ENCODE data around the gene COL6A2.

The COL6A2 gene

DNA sequence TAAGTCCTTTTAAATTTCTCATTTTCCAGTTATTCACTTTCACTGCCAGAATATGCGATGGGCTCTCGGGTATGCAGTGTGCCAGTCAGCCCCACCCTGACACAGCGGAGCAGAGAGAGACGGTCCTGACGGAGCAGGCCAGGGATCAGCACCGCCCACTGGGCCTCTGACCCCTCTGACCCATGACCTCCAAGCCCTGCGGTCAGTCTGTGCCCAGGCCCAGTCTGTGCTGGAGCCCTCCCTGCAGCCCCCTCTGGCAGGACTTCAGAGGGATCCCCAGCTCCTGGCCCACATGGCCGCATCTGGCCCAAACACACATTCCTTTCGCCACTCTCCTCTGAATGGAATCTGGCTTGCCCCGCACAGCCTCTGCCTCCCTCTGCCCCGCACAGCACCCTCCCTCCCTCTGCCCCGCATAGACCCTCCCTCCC is 43.4 kb upstream of the COL6A2 start:
- TF ChIP-seq, protein P1, sequence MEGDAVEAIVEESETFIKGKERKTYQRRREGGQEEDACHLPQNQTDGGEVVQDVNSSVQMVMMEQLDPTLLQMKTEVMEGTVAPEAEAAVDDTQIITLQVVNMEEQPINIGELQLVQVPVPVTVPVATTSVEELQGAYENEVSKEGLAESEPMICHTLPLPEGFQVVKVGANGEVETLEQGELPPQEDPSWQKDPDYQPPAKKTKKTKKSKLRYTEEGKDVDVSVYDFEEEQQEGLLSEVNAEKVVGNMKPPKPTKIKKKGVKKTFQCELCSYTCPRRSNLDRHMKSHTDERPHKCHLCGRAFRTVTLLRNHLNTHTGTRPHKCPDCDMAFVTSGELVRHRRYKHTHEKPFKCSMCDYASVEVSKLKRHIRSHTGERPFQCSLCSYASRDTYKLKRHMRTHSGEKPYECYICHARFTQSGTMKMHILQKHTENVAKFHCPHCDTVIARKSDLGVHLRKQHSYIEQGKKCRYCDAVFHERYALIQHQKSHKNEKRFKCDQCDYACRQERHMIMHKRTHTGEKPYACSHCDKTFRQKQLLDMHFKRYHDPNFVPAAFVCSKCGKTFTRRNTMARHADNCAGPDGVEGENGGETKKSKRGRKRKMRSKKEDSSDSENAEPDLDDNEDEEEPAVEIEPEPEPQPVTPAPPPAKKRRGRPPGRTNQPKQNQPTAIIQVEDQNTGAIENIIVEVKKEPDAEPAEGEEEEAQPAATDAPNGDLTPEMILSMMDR (IDR thresholded peaks at IDR 0.05; ENCODE audit: poor library complexity, severe bottlenecking) = no peak
- no peak overlapping the region for H3K27ac ChIP-seq (ENCODE audit: poor library complexity, severe bottlenecking)
- H3K27me3 ChIP-seq (ENCODE audit: insufficient read depth, poor library complexity, severe bottlenecking) = no peaks in the 10 kb centered on the region
- DNase-seq (ENCODE audit: low spot score) (no peak), ATAC-seq (ENCODE audit: low read depth) (no peak)
- peaks cover 15% of the 10 kb centered on the region for H3K4me1 ChIP-seq (ENCODE audit: insufficient read depth, poor library complexity, severe bottlenecking)
- no peaks in the 10 kb centered on the region for H3K36me3 ChIP-seq (ENCODE audit: low read depth)
- no peaks in the 10 kb centered on the region for H3K9me3 ChIP-seq (ENCODE audit: severe bottlenecking)
- no peak overlapping the region for H3K4me3 ChIP-seq (ENCODE audit: severe bottlenecking)

DNA sequence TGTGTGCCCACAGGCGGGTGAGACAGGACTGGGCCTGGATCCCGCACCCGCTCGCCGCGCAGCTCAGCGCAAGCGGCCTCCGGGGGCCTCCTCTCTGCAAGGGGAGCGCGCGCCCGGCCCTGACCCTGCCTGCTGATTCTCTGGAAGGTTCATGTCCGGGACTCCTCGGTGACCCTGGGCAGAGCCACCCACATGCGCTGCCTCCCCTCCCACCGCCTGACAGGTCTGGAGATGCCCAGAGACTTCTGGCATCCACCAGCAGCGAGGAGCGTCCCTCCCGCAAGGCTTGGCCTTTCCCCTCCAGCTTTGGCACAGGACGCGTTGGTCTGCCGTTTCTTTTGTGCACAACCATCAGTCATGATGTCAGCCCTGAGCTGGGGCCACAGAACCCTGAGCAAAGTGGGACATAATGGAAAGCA is 42.0 kb upstream of the COL6A2 start:
- TF ChIP-seq, protein P1 (IDR thresholded peaks at IDR 0.05; ENCODE audit: poor library complexity, severe bottlenecking) = no peak
- no peaks in the 10 kb centered on the region for H3K9me3 ChIP-seq (ENCODE audit: severe bottlenecking)

DNA sequence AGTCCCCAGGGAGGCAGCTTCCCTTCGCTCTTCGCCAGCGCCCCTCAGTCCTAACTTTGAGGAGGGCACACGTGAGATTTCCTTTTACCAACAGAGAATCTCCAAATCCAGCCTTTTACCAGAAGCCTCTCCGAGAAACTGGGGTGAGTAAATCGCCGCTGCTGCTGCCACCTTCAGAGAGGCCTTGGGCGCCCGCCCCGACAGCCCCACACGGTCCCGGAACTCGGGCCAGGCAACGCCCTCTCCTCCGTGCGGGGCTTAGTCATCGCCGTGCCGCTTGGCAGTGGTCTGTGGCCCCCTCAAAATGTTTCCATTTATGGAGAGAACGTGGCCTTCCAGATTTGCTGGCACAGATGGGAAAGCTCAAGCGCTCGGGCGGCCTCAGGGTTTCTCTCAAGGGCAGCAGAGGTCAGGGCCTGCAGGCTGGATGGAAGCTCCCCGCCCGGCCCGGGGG is 41.4 kb upstream of the COL6A2 start:
- no peak for DNase-seq (ENCODE audit: low spot score)
- H3K36me3 ChIP-seq (ENCODE audit: low read depth) = no peaks in the 10 kb centered on the region
- H3K4me3 ChIP-seq (ENCODE audit: severe bottlenecking) = no peak overlapping the region
- TF ChIP-seq, protein P1 (IDR thresholded peaks at IDR 0.05; ENCODE audit: poor library complexity, severe bottlenecking) = no peak
- H3K4me1 ChIP-seq (ENCODE audit: insufficient read depth, poor library complexity, severe bottlenecking) = peaks cover 9% of the 10 kb centered on the region
- no peak for ATAC-seq (ENCODE audit: low read depth)
- H3K27ac ChIP-seq (ENCODE audit: poor library complexity, severe bottlenecking) = no peak overlapping the region
- no peaks in the 10 kb centered on the region for H3K27me3 ChIP-seq (ENCODE audit: insufficient read depth, poor library complexity, severe bottlenecking)
- H3K9me3 ChIP-seq (ENCODE audit: severe bottlenecking) = no peaks in the 10 kb centered on the region

More for the DNA sequence above, 42.0 kb upstream of the COL6A2 start:
- Histone ChIP-seq H3K36me3 (ENCODE audit: low read depth) (no peaks in the 10 kb centered on the region), H3K4me3 (ENCODE audit: severe bottlenecking) (no peak overlapping the region), H3K4me1 (ENCODE audit: insufficient read depth, poor library complexity, severe bottlenecking) (peaks cover 9% of the 10 kb centered on the region), H3K27me3 (ENCODE audit: insufficient read depth, poor library complexity, severe bottlenecking) (no peaks in the 10 kb centered on the region), H3K27ac (ENCODE audit: poor library complexity, severe bottlenecking) (no peak overlapping the region)
- no peak for DNase-seq (ENCODE audit: low spot score)
- ATAC-seq (ENCODE audit: low read depth) = no peak

- Histone ChIP-seq H3K4me1 (ENCODE audit: insufficient read depth, poor library complexity, severe bottlenecking) (peaks cover 9% of the 10 kb centered on the region), H3K27ac (ENCODE audit: poor library complexity, severe bottlenecking) (no peak overlapping the region), H3K4me3 (ENCODE audit: severe bottlenecking) (no peak overlapping the region), H3K27me3 (ENCODE audit: insufficient read depth, poor library complexity, severe bottlenecking) (no peaks in the 10 kb centered on the region), H3K9me3 (ENCODE audit: severe bottlenecking) (no peaks in the 10 kb centered on the region), H3K36me3 (ENCODE audit: low read depth) (no peaks in the 10 kb centered on the region)
- DNase-seq (ENCODE audit: low spot score) (no peak), ATAC-seq (ENCODE audit: low read depth) (no peak)
- TF ChIP-seq, protein P1 (IDR thresholded peaks at IDR 0.05; ENCODE audit: poor library complexity, severe bottlenecking) = no peak
Measured at GRCh38 chr21:46057111-46057709, 40.7 kb upstream of the COL6A2 start.

GRCh38 chr21:46057710-46058241 is 40.1 kb upstream of the COL6A2 start:
- no peak for ATAC-seq (ENCODE audit: low read depth)
- no peaks in the 10 kb centered on the region for H3K27me3 ChIP-seq (ENCODE audit: insufficient read depth, poor library complexity, severe bottlenecking)
- no peaks in the 10 kb centered on the region for H3K9me3 ChIP-seq (ENCODE audit: severe bottlenecking)
- peaks cover 9% of the 10 kb centered on the region for H3K4me1 ChIP-seq (ENCODE audit: insufficient read depth, poor library complexity, severe bottlenecking)
- TF ChIP-seq, protein P1 (IDR thresholded peaks at IDR 0.05; ENCODE audit: poor library complexity, severe bottlenecking) = no peak
- H3K4me3 ChIP-seq (ENCODE audit: severe bottlenecking) = no peak overlapping the region
- DNase-seq (ENCODE audit: low spot score) = no peak
- no peak overlapping the region for H3K27ac ChIP-seq (ENCODE audit: poor library complexity, severe bottlenecking)
- H3K36me3 ChIP-seq (ENCODE audit: low read depth) = no peaks in the 10 kb centered on the region

Data from RWPE2 (cell line).